Astrocyte (in vitro differentiated cells and primary cell): ENCODE data around the gene SH3PXD2B.

Experiments
- CTCF ChIP-seq: IDR thresholded peaks from 2 replicates; pipeline ENCODE4 v1.5.1; 2011; ENCODE audit warnings: low read depth, mild to moderate bottlenecking, inconsistent platforms, low read length, moderate library complexity; ENCODE audit not compliant: insufficient read depth
- EZH2 ChIP-seq: IDR thresholded peaks from 2 replicates; pipeline ENCODE4 v1.6.1; 2012; ENCODE audit warnings: mild to moderate bottlenecking, low read length, inconsistent platforms; ENCODE audit not compliant: insufficient read depth

GRCh38 chr5:172427202-172427601 is 27.1 kb downstream of the SH3PXD2B start:
- TF ChIP-seq CTCF (no peak), EZH2 (no peak)
